Measurements from ENCODE around the gene NRBF2.

NRBF2 gene

DNA sequence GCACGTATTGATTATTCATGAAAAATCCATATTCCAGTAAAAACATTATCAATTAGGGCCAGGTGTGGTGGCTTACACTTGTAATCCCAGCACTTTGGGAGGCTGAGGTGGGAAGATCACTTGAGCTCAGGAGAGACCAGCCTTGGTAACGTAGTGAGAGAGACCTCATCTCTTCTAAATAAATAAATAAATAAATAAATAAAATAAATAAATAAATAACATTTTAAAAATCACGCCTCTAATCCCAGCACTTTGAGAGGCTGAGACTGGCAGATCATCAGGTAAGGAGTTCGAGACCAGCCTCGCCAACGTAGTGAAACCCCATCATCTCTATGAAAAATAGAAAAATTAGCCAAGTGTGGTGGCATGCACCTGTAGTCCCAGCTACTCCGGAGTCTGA, 32.1 kb downstream of the NRBF2 start:
- no peak for DNase-seq

DNA sequence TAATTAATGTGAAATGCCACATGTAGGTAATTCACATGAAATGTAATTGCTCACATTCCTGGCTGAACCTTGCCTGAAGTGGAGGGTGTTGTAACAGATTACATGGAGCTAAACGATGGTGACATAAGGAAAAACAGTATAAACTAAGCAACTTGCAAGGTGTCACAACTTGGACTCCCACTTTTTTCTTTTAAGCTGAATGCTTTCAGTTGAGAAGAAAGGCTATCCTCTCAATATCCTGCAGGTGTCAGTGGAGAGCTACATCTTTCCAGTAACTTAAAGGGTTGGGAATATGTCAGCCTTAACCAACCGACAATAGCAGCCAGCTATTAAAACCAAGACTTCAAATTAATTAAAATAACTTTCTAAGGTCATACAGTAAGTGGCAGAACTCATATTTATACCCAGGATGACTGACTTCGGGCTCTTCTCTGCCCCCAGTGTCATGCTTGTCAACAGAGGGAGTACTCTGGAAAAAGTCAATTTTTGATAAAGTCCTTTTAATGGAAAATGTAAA, 33.7 kb downstream of the NRBF2 start:
- DNase-seq, result peak; percentile 17

- no peak for DNase-seq
Measured at GRCh38 chr10:63168821-63169462, 35.8 kb downstream of the NRBF2 start.

GRCh38 chr10:63169624-63170023, 36.5 kb downstream of the NRBF2 start:
- no peak for DNase-seq

DNA sequence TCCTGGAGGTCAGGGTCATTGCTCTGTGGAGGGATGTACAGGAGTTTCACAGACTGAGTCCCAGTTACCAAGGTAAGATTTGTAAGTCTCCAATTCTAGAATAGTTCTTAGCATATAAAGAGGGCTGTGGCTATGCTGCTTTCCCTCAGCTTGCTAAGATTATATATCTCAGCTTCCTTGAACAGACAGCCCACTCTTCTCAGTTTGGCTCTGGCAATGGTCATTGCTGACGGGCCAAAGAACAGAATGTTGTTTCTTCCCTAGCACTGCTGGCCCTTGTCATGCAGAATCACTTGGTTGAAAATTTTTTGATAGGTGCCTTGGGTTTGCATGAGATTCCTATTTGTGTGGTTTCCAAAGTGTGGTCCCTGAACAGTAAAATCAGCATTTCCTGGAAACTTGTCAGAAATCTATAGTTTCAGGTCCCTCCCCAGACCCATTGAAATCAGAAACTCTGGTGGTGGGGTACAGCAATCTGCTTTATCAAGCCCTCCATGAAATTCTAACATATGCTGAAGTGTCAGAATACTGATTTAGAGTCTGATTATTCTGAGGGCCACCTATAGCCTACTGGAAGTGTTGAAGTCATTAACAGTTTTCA, 38.2 kb downstream of the NRBF2 start:
- DNase-seq, result no peak

- no peak for DNase-seq
Measured at GRCh38 chr10:63171926-63172325, 38.8 kb downstream of the NRBF2 start.

DNA sequence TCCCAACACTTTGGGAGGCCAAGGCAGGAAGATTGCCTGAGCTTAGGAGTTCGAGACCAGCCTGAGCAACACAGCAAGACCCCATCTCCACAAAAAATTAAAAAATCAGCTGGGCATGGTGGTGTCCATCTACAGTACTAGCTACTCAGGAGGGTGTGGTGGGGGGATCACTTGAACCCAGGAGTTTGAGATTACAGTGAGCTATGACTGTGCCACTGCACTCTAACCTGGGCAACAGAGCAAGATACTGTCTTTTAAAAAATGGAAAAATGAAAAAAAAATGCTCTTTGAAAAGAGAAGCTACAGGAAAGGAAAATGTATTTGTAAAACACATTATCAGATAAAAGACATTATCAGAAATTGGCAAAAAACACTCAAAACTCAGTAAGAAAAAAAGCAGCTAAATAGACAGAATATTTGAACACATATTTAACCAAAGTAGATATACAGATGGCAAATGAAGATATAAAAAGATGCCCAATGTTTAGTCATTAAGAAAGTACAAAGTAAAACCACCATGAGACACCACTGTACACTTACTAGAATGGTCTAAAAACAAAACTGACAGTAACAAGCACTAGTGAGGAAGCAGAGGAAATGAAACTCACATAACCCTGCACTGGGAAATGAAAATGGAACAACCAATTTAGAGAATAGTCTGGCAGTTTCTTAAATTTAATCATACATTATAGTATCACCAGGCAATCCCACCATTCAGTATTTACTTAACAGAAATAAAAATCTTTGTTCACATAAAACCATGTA, 40.5 kb downstream of the NRBF2 start:
- DNase-seq, result no peak

DNA sequence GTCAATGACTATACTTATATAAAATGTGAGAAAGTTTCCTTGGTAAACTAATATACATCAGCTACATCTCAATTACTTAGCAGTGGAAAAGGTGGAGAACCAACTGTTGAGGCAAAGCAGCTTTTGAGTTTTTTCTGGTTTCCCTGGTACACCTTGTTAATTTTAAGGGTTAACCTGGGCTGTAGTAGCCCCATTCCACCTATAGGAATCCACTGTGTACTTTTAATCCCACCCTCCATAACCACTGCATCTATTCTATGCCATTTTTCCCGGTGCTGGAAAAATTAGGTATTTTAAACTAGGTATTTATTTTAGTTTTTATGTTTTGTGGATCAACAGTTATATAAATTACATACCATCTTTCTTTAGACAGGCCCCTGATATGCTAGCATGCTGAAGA, 42.4 kb downstream of the NRBF2 start:
- DNase-seq, result no peak

DNA sequence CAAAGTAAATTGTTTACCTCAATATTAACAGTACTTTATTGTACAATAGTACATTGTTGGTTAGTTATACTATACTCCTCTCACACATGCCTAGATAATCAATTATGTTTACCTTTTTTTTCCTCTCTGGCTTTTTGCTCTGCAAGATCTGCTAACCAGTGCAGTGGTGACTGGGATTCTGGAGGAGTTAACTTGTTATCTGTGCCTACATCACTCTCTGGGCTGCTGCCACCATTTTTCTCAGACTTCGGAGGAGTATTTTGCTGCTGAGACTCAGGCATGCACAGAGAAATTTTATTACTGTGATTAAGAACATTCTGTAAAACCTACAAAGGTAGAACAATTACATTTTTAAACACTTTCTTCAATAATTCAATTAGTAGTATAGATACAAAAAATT, 59.7 kb downstream of the NRBF2 start:
- DNase-seq, result no peak

GRCh38 chr10:63197344-63198092, 64.4 kb downstream of the NRBF2 start:
- no peak for DNase-seq

DNA sequence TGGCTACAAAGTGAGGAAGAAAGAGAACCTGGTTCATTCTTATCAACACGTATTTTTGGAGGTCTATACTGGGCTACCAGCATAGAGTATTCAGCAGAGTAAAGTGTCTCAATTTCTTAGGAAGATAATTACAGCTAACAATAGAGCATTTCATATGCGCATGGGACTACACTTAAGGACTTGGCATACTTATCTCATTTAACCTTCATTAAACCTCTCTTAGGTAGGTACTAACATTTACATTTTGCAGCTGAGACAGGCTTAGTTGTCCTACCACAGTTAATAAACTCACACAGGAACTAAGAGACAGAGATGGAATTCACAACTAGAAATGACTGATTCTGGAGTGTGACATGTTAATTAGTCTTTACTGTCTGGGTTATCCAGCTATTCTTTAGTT, 66.6 kb downstream of the NRBF2 start:
- no peak for DNase-seq

- DNase-seq, result no peak
Measured at GRCh38 chr10:63200431-63200830, 67.3 kb downstream of the NRBF2 start.

GRCh38 chr10:63201118-63201517, 68.0 kb downstream of the NRBF2 start:
- DNase-seq, result no peak

Measured in GDM1 (cell line).